Immature natural killer cell (primary cell): ENCODE results near the gene RPS29. TPM values are rescaled to one million over a fixed set of nuclear protein-coding genes. Genes with fewer than 3 reads are reported as not detected.

Source experiments
- DNase-seq, 3 donors: peaks; one replicate each; pipeline ENCODE4 v3.0.0; 2022; ENCODE audit warnings: mixed read lengths in 1 of 3
- H3K27ac Mint-ChIP-seq, 6 donors: one replicate each; pipeline ENCODE4 v1.8.0; 2020; ENCODE audit warnings: mixed read lengths in 6 of 6, mild to moderate bottlenecking in 5 of 6, inconsistent platforms in 4 of 6, moderate library complexity in 3 of 6
- H3K27me3 Mint-ChIP-seq, 3 donors: one replicate each; pipeline ENCODE4 v1.8.0; 2020 to 2021; ENCODE audit warnings: low read depth in 3 of 3, mild to moderate bottlenecking in 3 of 3, mixed read lengths in 3 of 3, moderate library complexity in 3 of 3, inconsistent platforms in 1 of 3
- H3K36me3 Mint-ChIP-seq, 3 donors: one replicate each; pipeline ENCODE4 v1.8.0; 2020; ENCODE audit warnings: mixed read lengths in 3 of 3, inconsistent platforms in 2 of 3, mild to moderate bottlenecking in 2 of 3
- H3K4me1 Mint-ChIP-seq, 2 donors: one replicate each; pipeline ENCODE4 v1.8.0; 2020; ENCODE audit warnings: inconsistent platforms in 2 of 2, mild to moderate bottlenecking in 2 of 2, mixed read lengths in 2 of 2, moderate library complexity in 1 of 2
- H3K4me3 Mint-ChIP-seq, 5 donors: one replicate each; pipeline ENCODE4 v1.8.0; 2020; ENCODE audit warnings: mild to moderate bottlenecking in 5 of 5, mixed read lengths in 5 of 5, inconsistent platforms in 3 of 5, moderate library complexity in 3 of 5
- H3K9me3 Mint-ChIP-seq, 6 donors: one replicate each; pipeline ENCODE4 v1.8.0; 2020; ENCODE audit warnings: mild to moderate bottlenecking in 6 of 6, mixed read lengths in 6 of 6, inconsistent platforms in 4 of 6, moderate library complexity in 3 of 6
- polyA plus RNA-seq, 3 donors: library from polyadenylated mRNA; unstranded; fragments of 300-500 nt; fragmentation: Illumina TruSeq; gene quantifications; one replicate each; pipeline ENCODE4 v1.2.3, GENCODE V29; 2021

RPS29 gene
- polyA plus RNA-seq, 3 donors from 2014 or later = 2,323 to 7,295 (median 3,604) TPM

DNA sequence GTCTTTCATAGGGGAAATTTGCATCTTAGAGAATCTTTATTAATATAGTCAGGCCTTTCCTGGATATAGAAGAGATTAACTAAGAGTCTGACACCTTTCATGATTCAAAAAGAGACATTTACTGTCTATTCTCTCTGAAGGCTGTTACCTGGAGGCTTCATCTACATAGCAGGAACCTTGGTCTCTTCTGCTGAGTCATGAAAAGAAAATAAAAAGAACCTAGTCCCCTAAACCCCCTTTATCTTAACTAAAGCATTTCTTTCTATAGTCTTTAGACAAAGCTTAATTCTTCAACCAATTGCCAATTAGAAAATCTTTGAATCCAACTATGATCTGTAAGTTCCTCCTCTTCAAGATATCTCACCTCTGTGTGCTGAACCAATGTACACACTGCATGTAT lies 33.1 kb downstream of the RPS29 start:
- H3K27ac Mint-ChIP-seq = no peak overlapping the region
- DNase-seq = no peak
- no peak overlapping the region for H3K4me3 Mint-ChIP-seq
- peaks cover 0 to 3% (median 2%) of the 10 kb centered on the region in 3 donors for H3K27me3 Mint-ChIP-seq
- no peaks in the 10 kb centered on the region for H3K36me3 Mint-ChIP-seq
- no peaks in the 10 kb centered on the region for H3K9me3 Mint-ChIP-seq
- H3K4me1 Mint-ChIP-seq = no peaks in the 10 kb centered on the region

DNA sequence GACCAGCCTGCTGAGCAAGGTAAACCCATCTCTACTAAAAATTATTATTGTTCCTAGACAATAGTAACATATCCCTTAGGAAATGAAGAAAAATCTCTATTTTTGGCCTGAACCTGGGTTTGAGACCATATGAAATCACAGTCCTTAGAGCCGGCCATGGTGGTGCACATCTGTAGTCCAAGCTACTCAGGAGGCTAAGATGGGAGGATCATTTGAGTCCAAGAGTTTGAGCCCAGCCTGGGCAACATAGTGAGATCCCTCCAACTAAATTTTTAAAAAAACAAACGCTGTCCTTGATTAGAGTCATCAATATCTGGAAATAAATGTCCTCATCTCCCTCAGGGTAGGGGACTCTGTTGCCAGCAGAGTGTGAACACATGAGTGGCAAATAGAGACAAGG lies 34.6 kb downstream of the RPS29 start:
- H3K27ac Mint-ChIP-seq = no peak overlapping the region
- no peak overlapping the region for H3K4me3 Mint-ChIP-seq
- peaks cover 0 to 3% (median 2%) of the 10 kb centered on the region in 3 donors for H3K27me3 Mint-ChIP-seq
- DNase-seq = no peak
- H3K9me3 Mint-ChIP-seq = no peaks in the 10 kb centered on the region
- no peaks in the 10 kb centered on the region for H3K36me3 Mint-ChIP-seq
- H3K4me1 Mint-ChIP-seq = no peaks in the 10 kb centered on the region

DNA sequence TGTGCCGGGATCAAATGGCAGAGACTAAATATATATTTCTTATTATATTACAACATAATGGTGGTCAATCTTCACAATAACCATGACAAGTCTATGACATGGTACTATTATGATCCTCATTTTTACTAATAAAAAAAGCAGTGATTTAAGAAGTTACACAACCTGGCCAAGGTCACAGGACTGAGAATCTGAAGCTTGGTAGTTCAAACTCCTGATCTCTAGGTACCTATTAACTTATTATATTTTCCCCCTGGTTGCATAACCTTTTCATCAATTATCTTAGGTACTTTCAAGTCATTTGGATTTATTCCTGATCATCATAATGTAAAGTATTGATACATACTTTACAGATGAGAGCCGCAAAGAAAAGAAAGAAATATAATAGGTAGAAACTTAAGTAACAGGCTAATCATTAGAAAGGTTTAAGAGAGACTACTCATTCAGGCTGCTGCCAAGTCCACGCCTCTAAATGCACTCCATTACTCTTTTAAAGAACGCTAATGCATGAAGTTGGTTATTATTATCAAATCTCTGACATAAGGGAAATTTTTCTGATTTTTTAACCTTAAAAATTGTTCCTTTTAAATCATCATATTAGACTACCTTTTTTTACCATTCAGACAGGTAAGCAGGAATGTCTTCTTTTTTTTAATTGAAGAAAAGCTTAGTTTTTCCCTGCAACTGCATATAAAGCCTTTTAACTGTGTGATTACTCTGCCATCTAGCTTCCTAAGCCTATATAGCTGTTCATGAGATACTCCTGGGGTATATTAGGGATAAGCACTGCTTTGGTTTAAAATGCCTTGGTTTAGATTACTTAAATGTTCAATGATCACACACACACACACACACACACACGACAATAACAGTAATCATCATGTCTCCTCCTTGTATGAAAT lies 35.6 kb downstream of the RPS29 start:
- no peak overlapping the region for H3K4me3 Mint-ChIP-seq
- no peaks in the 10 kb centered on the region for H3K4me1 Mint-ChIP-seq
- H3K27ac Mint-ChIP-seq = no peak overlapping the region
- no peaks in the 10 kb centered on the region for H3K9me3 Mint-ChIP-seq
- no peak for DNase-seq
- peaks cover 0 to 3% (median 2%) of the 10 kb centered on the region in 3 donors for H3K27me3 Mint-ChIP-seq
- no peaks in the 10 kb centered on the region for H3K36me3 Mint-ChIP-seq

DNA sequence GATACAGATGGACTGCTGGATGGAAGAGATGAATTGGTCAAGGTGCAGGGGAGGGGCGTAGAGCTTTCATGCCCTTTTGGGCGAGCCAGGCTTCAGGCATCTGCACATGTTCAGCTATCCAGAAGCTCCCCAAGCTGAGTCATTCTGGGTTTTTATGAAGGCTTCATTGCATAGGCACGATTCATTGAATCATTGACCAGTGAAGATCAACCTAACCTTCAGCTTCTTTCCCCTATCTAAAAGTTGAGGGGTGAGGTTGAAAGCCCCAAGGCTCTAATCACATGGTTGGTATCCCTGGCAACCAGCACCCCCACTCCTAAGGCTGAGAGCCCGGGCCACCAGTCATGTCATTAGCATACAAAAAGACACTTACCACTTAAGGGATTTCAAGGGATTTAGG lies 36.3 kb downstream of the RPS29 start:
- Mint-ChIP-seq H3K4me3 (no peak overlapping the region), H3K27me3 (peaks cover 0 to 3% (median 2%) of the 10 kb centered on the region in 3 donors), H3K36me3 (no peaks in the 10 kb centered on the region), H3K4me1 (no peaks in the 10 kb centered on the region), H3K9me3 (no peaks in the 10 kb centered on the region), H3K27ac (no peak overlapping the region)
- no peak for DNase-seq

DNA sequence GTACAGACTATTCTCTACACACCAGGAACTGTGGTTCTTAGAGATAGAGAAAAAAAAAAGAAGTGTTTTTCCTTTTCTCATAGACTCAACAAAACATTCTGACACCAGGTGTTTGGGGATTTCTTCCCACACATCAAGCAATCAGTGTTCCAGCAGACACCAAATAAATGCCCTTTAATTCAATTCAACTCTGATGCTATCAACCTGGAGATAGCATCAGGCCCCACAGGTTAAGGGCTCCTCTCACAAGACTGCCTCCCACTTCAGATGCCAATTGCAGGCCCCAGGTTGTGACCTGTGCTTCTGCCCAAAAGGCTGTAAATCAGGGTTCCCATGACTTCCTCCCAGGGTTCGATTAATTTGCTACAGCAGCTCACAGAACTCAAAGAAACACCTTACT lies 36.7 kb downstream of the RPS29 start:
- no peak overlapping the region for H3K27ac Mint-ChIP-seq
- no peak overlapping the region for H3K4me3 Mint-ChIP-seq
- no peaks in the 10 kb centered on the region for H3K4me1 Mint-ChIP-seq
- DNase-seq = no peak
- H3K27me3 Mint-ChIP-seq = peaks cover 0 to 3% (median 2%) of the 10 kb centered on the region in 3 donors
- H3K36me3 Mint-ChIP-seq = no peaks in the 10 kb centered on the region
- no peaks in the 10 kb centered on the region for H3K9me3 Mint-ChIP-seq

GRCh38 chr14:49546766-49547165 lies 39.4 kb downstream of the RPS29 start:
- Mint-ChIP-seq H3K9me3 (no peaks in the 10 kb centered on the region), H3K4me1 (no peaks in the 10 kb centered on the region), H3K4me3 (no peak overlapping the region), H3K27me3 (peaks cover 0 to 3% (median 2%) of the 10 kb centered on the region in 3 donors), H3K36me3 (peaks cover 0 to 7% (median 3%) of the 10 kb centered on the region in 3 donors), H3K27ac (no peak overlapping the region)
- DNase-seq = no peak

- no peak for DNase-seq
- Mint-ChIP-seq H3K9me3 (peaks cover 0 to 5% (median 0%) of the 10 kb centered on the region in 6 donors), H3K4me1 (no peaks in the 10 kb centered on the region), H3K4me3 (no peak overlapping the region), H3K27ac (no peak overlapping the region), H3K36me3 (peaks cover 0 to 7% (median 3%) of the 10 kb centered on the region in 3 donors), H3K27me3 (peaks cover 0 to 2% (median 2%) of the 10 kb centered on the region in 3 donors)
These were observed 40.5 kb downstream of the RPS29 start for GRCh38 chr14:49545716-49546115.

DNA sequence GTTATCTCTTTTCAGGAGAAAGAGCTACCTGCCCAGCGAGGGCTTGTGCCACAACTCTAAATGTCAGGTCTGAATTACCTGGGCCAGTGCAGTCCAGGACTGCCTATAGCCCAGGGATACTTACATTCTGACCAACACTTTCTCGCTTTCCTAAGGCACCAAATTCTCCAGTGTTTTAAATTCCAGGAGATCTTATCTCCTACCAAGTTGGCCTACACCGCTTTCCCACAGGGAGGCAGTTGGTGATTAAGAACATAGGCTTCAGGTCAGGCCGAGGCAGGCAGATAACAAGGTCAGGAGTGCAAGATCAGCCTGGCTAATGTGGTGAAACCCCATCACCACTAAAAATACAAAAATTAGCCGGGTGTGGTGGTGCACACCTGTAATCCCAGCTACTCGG lies 41.1 kb downstream of the RPS29 start:
- H3K4me3 Mint-ChIP-seq = no peak overlapping the region
- H3K27me3 Mint-ChIP-seq = peaks cover 0 to 2% (median 2%) of the 10 kb centered on the region in 3 donors
- H3K36me3 Mint-ChIP-seq = peaks cover 0 to 7% (median 3%) of the 10 kb centered on the region in 3 donors
- H3K9me3 Mint-ChIP-seq = peaks cover 0 to 5% (median 0%) of the 10 kb centered on the region in 6 donors
- no peaks in the 10 kb centered on the region for H3K4me1 Mint-ChIP-seq
- no peak for DNase-seq
- no peak overlapping the region for H3K27ac Mint-ChIP-seq

DNA sequence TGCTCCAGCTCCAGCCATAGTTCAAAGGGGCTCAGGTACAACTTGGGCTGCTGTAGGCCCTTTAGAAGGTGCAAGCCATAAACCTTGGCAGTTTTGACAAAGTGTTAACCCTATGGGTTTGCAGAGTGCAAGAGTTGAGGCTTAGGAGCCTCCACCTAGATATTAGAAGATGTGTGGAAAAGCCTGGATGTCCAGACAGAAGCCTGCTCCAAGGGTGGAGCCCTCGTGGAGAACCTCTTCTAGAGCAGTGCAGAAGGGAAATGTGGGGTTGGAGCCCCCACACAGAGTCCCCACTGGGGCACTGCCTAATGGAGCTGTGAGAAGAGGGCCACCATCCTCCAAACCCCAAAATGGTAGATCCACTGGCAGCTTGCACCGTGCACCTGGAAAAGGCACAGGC lies 45.1 kb downstream of the RPS29 start:
- Mint-ChIP-seq H3K4me1 (no peaks in the 10 kb centered on the region), H3K27me3 (peaks cover 1 to 2% (median 2%) of the 10 kb centered on the region in 3 donors), H3K36me3 (peaks cover 0 to 7% (median 3%) of the 10 kb centered on the region in 3 donors), H3K4me3 (no peak overlapping the region), H3K9me3 (peaks cover 0 to 5% (median 0%) of the 10 kb centered on the region in 6 donors), H3K27ac (no peak overlapping the region)
- DNase-seq = no peak

GRCh38 chr14:49538852-49539251 lies 47.3 kb downstream of the RPS29 start:
- Mint-ChIP-seq H3K4me3 (no peak overlapping the region), H3K9me3 (peaks cover 0 to 5% (median 0%) of the 10 kb centered on the region in 6 donors), H3K27me3 (peaks cover 1 to 2% (median 2%) of the 10 kb centered on the region in 3 donors), H3K27ac (no peak overlapping the region), H3K4me1 (no peaks in the 10 kb centered on the region), H3K36me3 (peaks cover 0 to 7% (median 3%) of the 10 kb centered on the region in 3 donors)
- DNase-seq = no peak

Other genes with a start within 250 kb of the RPS29 start
- 10 to 100 TPM; 10.6 to 14.4 (median 12.5) TPM for gene LRR1, start 12.6 kb upstream of the RPS29 start, polyA plus RNA-seq
- gene RPL36AL, start 34.2 kb upstream of the RPS29 start, polyA plus RNA-seq = 100 to 1,000 TPM; 610 to 699 (median 654) TPM
- gene MGAT2, start 34.4 kb upstream of the RPS29 start, polyA plus RNA-seq = 10 to 100 TPM; 32.0 to 50.0 (median 37.8) TPM
- gene DNAAF2, start 48.9 kb upstream of the RPS29 start, polyA plus RNA-seq = 10 to 100 TPM; 13.3 to 17.2 (median 15.4) TPM
- 1 to 10 TPM; 1.4 to 6.4 (median 1.5) TPM for gene POLE2, start 101.8 kb upstream of the RPS29 start, polyA plus RNA-seq
- gene KLHDC1, start 106.7 kb upstream of the RPS29 start, polyA plus RNA-seq = 1 to 10 TPM; 2.3 to 3.3 (median 2.5) TPM
- 10 to 100 TPM; 61.3 to 68.1 (median 63.8) TPM for gene KLHDC2, start 181.8 kb upstream of the RPS29 start, polyA plus RNA-seq